NCI-H146 treated with DMSO at 0.1 percent for 48 hours (cell line): ENCODE results near the gene B3GALNT2.
A peak's percentile ranks its signal among the peaks of the same experiment; 100 is the strongest.
"Not testable (repeated sequence)": the region's sequence is repeated elsewhere in the genome, so short reads cannot be mapped to it uniquely, and the experiment has no call there.

Experiments
- DNase-seq: peaks from one replicate; lab custom pipeline; 2025; ENCODE audit not compliant: unreplicated experiment; lab: John Stamatoyannopoulos, UW

Gene B3GALNT2

DNA sequence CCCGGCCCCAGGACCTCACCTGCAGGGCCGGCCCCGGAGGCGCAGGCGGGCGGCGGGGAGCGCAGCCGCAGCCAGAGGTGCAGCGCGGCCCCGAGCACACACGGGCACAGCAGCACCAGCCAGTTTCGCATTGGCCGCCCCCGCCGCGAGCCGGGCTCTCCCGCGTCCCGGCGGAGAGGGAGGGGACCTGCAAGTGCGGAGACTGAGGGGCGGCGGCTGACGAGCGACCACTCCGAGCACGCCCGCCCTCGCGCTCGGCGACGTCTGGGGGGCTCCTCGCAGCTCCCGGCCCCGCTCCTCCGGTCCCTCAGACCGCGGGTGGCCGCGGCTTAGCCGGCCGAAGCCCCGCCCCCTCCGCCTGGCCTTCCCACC is at the start of gene B3GALNT2:
Gene B3GALNT2 (minus strand): TSS at position 331 of the 372 bp plus-strand sequence. CDS start 200 bp downstream, at position 131.
- no peak for DNase-seq

GRCh38 chr1:235553112-235553551 is 48.9 kb upstream of the B3GALNT2 start:
- DNase-seq = no peak

DNA sequence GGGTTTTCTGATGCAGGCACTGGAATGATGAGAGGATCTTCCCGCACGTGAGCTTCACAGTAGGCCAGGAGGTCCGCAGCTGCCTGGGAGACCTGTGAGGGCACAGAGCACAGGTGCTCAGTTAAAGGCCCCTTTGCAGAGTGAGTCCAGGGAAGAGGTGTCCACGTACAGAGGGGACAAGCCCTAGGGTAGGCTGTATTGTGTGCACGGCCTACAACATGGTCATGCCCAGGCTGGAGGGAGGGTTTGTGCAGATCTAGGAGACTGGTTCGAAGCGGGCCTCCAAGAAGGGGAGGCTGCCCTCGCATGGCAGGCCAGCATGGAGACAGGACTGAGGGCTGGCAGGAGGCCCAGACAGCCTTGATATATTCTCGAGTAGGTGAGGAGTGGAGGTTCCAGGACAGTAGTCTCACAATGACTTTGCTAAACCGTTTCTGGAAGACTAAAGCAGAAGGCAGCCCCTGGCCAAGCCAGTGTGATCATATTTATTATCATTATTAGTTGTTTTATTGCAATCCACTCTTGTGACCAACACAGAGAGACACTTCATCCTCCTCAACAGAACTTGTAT is 48.0 kb upstream of the B3GALNT2 start:
- no peak for DNase-seq

- no peak for DNase-seq
Observed at GRCh38 chr1:235549351-235550139, 45.3 kb upstream of the B3GALNT2 start.

DNA sequence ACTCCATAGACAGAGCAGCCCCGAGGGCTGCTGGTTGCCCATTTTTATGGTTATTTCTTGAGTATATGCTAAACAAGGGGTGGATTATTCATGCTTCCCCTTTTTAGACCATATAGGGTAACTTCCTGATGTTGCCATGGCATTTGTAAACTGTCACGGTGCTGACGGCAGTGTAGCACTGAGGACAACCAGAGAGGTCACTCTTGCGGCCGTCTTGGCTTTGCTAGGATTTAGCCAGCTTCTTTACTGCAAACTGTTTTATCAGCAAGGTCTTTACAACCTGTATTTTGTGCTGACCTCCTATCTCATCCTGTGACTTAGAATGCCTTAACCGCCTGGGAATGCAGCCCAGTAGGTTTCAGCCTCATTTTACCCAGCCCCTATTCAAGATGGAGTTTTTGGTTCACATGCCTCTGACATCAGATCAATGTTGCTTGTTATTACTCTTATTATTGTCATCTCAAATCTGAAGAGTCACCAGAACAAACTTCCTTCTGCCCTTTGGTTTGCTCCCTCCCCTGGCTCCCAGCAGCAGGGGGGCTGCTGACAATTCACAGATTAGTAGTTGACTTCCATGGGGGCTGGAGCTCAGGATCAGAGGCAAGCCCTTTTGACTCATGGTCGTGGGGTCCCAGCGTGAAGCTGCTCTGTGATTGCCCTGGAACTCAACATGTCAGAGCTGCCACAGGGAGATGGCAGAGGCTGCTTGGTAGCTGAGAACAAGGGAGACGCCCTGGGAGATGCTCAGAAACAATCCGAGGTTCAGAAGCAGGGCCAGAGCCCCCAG is 42.3 kb upstream of the B3GALNT2 start:
- DNase-seq = not testable (repeated sequence)

GRCh38 chr1:235545292-235545930 is 41.2 kb upstream of the B3GALNT2 start:
- no peak for DNase-seq

GRCh38 chr1:235542845-235543244 is 38.6 kb upstream of the B3GALNT2 start:
- DNase-seq = not testable (repeated sequence)

GRCh38 chr1:235533476-235534168 is 29.4 kb upstream of the B3GALNT2 start:
- DNase-seq = no peak

GRCh38 chr1:235532360-235532759 is 28.1 kb upstream of the B3GALNT2 start:
- DNase-seq = no peak

DNA sequence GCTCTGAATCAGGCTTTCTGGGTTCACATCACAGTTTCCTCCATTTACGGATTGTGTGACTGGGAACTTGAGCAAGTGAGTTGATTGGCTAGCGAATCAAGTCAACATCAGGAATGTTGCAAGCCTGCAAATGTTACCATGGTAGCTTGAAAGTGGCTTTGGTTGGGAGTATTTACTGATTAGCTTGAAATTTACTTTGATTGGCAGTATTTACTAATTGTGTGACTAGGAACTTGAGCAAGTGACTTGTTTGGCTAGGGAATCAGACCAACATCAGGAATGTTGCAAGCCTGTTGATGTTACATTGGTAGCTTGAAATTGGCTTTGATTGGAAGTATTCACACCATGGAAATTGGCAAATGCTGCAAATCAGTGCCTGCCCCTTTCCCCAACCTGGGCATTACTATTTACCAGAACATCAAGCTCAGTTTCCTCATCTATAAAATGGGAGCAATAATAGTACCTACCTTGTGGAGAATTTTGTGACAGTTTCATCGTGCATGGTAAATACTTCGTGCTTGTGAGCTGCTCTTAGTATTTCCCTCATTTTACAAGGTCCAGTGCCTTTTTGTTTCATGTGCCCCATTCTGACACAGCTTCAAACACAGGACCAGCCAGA is 23.1 kb upstream of the B3GALNT2 start:
- no peak for DNase-seq

- DNase-seq = no peak
Observed at GRCh38 chr1:235525314-235525713, 21.1 kb upstream of the B3GALNT2 start.

GRCh38 chr1:235516862-235517446 is 12.7 kb upstream of the B3GALNT2 start:
- peak; percentile 10 for DNase-seq

GRCh38 chr1:235515844-235516512 is 11.7 kb upstream of the B3GALNT2 start:
- DNase-seq = no peak

DNA sequence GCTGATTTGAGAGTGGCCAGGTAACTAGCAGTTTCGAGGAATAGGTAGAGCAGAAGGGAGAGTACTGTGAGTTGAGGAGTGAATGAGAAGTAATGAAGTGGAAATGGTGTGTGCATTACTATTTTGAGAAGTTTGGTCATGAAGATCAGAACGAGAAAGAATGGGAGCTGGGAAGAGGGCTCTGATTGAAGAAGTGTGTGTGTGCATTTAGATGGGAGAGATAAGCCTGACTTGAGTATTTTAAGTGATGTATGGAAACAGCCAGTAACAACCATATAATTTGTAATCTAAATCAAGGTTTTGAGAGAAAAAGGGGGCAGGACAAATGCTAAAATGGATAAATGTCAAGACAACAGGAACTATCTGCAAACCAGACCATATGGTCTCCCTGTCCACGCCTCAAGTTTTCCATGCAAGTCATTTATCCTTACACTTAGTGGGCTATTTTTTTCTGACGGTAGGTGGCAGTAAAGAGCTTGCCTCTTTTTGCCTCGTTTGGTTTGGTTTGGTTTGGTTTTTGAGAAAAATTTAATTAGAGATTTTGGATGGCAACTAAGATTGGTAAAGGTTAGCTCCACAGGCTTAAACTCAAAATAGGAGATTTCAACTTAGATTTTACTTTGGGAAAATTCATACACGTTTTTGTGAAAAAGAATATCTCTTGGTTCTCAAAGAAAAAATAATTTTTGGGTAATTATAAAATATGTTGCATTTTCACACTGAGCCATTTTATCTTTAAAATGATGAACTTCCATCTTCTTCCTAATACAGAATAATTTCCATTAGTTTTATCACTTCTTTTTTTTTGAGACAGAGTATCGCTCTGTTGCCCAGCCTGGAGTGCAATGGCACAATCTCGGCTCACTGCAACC is 9.5 kb upstream of the B3GALNT2 start:
- peak; percentile 61 for DNase-seq

- no peak for DNase-seq
Observed at GRCh38 chr1:235511470-235512240, 7.4 kb upstream of the B3GALNT2 start.

DNA sequence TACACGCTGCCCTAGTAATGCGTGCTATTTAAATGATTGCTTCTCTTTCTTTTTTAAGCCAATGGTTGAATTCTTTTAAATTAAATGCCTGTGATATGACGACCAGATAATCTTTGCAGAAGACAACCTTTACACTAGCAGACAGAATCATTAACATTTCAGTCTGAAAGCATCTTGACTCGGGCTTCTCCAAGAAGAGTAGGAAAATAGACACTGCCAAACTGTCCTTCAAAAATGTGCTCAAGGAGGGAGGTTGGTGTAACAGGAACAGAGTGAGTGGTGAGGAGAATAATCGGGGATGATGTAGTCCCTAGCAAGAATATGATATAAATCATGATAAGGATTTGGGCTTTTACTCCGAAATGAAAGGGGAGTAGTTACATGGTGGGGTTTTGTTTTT is 6.6 kb upstream of the B3GALNT2 start:
- no peak for DNase-seq

DNA sequence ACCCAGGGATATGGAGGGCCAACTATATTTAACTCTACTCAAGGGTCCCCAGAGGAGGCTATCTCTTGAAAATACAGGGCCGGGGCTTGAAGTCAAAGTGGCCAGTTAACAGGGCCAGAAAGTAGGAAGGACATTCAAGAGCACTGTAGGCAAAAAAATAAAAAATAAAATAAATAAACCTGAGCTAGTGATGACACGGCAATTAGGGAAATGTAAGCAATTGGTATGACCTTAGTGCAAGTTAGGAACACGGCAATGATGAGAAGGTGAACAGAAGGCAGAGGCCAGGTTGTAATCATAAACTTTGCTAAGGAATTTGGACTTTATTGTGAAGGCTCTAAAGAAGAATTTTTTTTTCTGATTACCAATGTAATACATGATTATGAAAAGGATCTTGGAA is 3.4 kb upstream of the B3GALNT2 start:
- DNase-seq = no peak
